Transverse colon (tissue), 4 donors: Measurements from ENCODE around the gene MPL.

Experiments
- EP300 ChIP-seq: sonication (generic); formaldehyde crosslinking; IDR thresholded peaks from one replicate; pipeline ENCODE4 v1.6.1; 2017; ENCODE audit warnings: antibody characterized with exemption, low read depth
- POLR2AphosphoS5 ChIP-seq, 3 donors: sonication (generic); formaldehyde crosslinking; IDR thresholded peaks; one replicate each; pipeline ENCODE4 v1.6.1; 2016; ENCODE audit warnings: antibody characterized with exemption in 3 of 3
- TF ChIP-seq, protein P1 (sequence below), 5 experiments: fragments of 200-600 bp in 3 of 5; fragments of 450-650 bp in 2 of 5; sonication (generic) in 3 of 5; IDR thresholded peaks; 1 replicate in 2 of 5; 2 replicates in 3 of 5; pipeline ENCODE4 v1.5.1; 2016 to 2017; ENCODE audit warnings: antibody characterized with exemption in 5 of 5, inconsistent platforms in 3 of 5, mild to moderate bottlenecking in 2 of 5, moderate library complexity in 1 of 5

- TF ChIP-seq, protein P1, sequence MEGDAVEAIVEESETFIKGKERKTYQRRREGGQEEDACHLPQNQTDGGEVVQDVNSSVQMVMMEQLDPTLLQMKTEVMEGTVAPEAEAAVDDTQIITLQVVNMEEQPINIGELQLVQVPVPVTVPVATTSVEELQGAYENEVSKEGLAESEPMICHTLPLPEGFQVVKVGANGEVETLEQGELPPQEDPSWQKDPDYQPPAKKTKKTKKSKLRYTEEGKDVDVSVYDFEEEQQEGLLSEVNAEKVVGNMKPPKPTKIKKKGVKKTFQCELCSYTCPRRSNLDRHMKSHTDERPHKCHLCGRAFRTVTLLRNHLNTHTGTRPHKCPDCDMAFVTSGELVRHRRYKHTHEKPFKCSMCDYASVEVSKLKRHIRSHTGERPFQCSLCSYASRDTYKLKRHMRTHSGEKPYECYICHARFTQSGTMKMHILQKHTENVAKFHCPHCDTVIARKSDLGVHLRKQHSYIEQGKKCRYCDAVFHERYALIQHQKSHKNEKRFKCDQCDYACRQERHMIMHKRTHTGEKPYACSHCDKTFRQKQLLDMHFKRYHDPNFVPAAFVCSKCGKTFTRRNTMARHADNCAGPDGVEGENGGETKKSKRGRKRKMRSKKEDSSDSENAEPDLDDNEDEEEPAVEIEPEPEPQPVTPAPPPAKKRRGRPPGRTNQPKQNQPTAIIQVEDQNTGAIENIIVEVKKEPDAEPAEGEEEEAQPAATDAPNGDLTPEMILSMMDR (IDR thresholded peaks at IDR 0.05), result no peak
- TF ChIP-seq EP300 (no peak), POLR2AphosphoS5 (IDR thresholded peaks at IDR 0.05) (no peak)
Measured at GRCh38 chr1:43395523-43395922, 57.9 kb downstream of the MPL start.
